ENCODE measurements around the gene MAGIX.
A peak's percentile ranks its signal among the peaks of the same experiment; 100 is the strongest.
"Not testable (repeated sequence)": the region's sequence is repeated elsewhere in the genome, so short reads cannot be mapped to it uniquely, and the experiment has no call there.

MAGIX gene

DNA sequence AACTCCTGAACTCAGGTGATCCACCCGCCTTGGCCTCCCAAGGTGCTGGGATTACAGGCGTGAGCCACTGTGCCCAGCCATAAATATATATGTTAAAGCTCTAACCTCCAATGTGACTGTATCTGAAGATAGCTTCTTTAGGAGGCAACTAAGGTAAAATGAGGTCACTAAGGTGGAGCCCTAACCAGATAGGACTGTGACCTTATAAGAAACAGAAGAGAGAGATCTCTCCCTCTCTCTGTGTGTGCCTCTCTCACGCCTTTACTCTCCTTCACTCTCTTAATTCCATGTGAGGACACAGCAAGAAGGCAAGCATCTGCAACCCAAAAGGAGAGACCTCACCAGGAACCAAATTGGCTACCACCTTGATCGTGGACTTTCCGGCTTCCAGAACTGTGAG, 926 bp upstream of the MAGIX start:
- DNase-seq: no peak

DNA sequence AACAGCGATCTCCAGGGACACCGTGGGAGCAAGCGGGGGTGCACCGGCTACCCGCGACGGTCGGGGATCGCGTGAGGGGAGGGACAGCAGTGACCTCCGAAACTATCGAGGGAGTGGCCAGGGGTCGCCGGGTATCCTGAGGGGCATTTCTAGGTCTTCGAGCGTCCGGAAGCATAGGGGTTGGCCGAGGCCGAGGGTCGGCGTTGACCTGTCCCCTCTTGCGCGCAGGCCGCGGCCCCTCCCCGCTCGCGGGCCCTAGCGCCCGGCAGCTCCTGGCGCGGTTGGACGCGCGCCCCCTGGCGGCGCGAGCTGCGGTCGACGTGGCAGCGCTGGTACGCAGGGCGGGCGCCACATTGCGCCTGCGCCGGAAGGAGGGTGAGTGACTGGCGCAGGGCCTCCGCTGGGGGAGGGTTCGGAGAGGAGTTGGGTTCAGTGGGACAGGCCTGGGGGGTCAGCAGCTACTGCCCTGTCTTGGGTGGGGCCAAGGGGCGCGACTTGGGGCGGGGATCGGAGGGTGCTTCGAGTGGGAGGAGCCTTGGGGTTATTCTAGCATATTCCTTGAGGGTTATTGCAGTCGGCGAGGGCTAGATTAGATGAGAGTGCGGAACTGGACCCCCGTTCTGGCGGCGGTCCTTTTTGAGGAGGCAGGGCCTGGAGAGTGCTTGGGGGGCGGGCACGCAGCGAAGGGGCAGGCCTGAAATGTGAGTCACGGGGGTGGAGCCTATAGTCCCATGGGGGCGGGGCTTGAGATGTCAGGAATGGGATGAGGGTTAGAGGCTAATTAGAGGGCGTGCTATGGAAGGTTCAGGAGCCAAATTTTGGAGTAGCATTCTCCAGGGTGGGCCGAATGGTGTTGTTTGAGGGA, 1.2 kb downstream of the MAGIX start:
- DNase-seq: peak; percentile 70 to 91 (median 87)

DNA sequence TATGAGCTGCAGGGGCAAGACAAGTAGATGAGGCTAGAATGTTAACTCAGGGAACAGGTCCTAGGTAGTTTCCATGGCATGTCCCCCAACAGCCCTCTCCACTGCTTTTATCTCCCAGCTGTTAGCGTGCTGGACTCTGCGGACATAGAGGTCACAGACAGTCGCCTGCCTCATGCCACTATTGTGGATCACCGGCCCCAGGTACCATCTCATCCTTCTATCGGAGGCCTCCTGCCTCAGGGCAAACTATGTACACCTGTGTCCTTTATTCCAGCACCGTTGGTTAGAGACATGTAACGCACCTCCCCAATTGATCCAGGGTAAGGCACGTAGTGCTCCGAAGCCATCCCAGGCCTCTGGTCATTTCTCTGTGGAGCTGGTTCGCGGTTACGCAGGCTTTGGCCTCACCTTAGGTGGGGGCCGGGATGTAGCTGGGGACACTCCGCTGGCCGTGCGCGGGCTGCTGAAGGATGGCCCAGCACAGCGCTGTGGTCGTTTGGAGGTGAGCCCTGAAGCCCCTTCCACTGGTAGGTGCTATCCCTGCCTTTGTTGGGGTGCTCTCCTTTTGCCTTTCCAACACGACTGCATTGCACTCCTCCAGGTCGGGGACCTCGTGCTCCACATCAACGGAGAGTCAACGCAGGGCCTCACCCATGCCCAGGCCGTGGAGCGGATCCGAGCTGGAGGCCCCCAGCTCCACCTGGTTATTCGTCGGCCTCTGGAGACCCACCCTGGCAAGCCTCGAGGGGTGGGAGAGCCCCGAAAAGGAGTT, 2.2 kb downstream of the MAGIX start:
- DNase-seq: no peak

DNA sequence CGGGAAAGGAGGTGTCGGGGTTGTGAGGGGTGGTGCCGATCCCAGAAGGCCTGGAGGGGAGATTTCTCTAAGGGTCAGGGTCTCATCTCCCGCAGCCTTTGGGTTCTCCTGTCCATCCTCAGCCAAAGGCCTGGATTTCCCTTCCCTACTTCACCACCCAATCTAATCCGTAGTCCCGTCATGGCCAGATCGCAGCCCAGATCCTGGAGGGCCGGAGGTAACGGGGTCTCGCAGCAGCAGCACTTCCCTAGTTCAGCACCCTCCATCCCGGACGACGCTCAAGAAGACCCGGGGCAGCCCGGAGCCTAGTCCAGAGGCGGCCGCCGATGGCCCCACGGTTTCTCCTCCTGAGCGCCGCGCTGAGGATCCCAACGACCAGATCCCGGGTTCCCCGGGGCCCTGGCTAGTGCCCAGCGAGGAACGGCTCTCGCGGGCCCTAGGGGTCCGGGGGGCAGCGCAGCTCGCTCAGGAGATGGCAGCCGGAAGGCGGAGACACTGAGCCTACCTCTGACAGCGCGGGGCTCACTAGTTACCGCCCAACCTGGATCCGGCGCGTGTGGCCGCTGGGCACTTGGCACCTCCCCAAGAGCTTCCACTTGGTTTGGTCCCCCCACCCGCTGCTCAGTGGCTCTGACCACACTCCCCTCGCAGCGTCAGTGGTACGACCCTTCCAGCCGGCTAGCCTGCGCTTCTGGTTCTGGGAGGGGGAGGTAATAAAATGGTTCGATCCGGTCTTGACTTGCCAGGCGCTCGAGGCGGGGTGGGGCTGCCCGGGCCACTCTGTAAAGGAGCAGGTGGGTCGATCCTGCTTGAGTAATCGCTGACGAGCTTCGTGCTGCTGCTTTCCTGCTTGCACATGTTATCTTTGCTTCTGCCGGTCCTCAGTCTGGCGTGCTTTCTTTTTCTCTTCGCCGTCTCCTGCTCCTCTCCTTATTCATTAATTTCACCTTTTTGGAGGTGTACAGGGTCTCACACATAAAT, 3.6 kb downstream of the MAGIX start:
- peak; percentile 39 to 82 (median 61) for DNase-seq

DNA sequence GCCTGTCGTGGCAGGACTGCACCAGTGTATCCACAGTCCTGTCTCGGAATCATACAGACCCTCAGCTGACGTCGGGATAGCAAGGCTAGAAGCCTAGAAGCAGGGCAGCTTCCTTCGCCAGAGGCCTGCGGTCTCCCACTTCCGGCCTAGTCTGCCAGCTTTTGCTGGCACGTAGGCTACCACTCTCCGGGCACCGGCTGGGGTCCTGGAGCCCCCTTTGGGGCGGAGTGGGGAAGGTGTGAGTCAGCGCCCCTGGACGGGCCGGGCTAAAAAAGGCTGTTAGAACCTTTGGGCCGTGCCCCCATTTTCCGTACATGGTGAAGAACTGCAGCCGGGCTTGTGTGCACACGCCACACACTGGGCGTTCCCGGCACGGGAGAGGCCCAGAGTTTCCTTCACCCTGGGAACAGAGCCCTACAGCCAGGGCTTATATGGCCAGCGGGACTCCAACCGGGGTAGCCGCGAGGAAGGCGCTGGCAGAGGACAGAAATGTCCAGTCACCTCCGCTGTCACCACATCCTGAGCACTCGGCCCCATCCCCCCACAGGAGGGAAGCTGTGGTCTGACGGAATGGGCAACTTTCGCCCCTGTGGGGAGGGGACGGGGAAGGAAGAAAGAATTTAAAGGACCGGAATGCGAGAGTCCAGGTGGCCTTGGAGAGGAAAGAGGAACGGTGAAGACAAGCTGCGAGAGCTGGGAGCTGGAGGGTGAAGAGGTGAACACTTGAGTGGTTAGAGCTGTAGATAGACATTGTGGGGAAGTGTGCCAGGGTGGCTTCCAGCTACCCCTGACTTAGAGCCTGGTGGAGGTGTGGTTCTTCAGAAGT, 4.6 kb downstream of the MAGIX start:
- DNase-seq: no peak

DNA sequence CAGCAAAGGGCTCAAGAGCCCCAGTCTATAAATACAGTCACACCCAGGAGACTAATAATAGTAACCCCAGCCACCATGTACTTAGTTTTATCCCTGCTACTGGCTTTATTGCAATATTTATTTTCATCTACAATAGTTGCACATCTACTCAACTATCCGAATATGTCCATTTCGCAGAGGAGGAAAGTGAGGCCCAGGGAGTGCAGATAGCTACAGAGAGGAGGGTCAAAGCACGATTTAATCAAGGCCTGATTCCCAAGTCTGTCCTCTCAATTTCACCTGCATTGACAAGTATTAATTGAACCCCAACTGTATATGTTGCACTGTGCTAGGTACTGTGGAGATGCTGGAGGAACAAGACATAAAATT, 5.2 kb downstream of the MAGIX start:
- no peak for DNase-seq

DNA sequence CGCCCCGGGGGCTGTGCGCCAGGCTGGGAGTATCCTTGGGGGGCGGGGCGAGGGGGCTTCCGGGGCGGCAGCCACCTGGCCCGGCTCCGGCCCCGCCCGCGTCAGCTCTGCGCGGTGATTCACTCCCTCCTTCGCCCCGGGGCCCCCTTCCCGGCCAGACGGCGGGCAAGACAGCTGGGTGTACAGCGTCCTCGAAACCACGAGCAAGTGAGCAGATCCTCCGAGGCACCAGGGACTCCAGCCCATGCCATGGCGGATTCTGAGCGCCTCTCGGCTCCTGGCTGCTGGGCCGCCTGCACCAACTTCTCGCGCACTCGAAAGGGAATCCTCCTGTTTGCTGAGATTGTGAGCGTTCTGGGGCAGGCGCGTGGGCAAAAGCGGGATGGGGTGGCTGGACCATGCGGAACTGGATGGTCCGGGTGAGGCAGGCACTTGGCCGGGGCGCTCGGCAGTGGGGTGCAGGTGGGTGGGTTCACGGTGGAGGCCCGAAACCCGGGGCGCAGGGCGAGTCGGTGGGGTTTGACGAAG, 9.3 kb downstream of the MAGIX start, which contains the start of gene PLP2:
TSS of gene PLP2 (plus strand) at position 147 of the 528 bp plus-strand sequence. CDS start at position 250, 103 bp downstream.
- DNase-seq: peak in 2 of 3 experiments; percentile 56 to 60

DNA sequence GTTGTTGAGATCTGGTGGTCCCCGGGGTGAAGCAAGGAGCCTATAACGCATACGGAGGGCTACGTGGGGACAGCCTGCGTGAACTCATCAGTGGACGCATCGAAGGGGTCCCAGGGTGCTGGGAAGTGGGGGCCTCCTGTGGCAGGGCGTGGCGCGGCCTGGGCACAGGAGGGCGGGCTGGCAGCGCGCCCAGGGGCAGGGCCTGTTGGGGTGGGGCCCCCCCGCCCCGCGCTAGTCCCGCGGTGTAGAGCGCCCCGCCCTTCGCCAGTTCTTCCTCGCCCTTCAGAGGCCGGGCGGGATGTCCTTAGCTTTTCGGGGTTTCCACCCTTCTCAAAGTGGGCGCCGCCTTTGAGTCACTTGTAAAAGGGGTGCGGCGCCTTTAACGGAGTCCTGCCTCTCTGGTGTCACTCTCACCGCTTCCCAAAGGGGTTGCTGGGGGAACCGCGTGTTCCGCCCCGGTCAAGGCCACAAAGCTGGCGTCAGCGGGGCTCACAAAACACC, 9.8 kb downstream of the MAGIX start:
- peak; percentile 20 to 79 (median 72) for DNase-seq

DNA sequence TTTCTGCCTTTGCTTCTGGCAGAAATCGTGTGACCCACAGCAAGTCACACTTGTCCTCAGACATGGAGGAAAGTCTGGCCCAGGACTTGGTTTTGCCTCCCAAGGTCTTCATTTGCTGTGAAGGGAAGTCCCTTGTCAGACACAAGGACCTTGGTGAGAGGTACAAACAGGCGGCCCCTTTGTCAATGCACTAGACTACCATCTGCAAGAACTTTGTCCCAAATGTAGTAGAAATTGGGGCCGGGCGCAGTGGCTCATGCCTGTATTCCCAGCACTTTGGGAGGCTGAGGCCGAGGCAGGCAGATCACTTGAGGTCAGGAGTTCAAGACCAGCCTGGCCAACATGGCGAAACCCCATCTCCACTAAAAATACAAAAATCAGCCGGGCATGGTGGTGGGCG, 11.0 kb downstream of the MAGIX start:
- DNase-seq: not testable (repeated sequence)

DNA sequence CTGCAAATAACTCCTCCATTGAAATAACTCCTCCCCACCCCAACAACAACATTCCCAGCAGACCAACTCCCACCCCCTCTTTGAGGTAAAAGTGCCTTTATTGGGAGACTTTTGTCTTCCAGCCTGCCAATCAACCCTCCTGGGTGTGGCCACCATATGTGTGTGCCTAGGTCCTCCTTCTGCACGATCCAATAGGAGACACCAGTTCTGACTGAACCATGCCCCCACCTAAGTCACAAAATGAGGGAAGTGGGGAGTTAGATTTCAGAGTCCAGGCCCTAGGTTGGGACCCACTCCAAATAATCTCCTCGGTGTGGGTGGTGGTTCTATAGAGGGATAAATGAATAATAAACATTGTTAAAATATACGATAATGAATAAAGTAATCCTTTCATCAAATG, 12.2 kb downstream of the MAGIX start:
- DNase-seq: no peak

DNA sequence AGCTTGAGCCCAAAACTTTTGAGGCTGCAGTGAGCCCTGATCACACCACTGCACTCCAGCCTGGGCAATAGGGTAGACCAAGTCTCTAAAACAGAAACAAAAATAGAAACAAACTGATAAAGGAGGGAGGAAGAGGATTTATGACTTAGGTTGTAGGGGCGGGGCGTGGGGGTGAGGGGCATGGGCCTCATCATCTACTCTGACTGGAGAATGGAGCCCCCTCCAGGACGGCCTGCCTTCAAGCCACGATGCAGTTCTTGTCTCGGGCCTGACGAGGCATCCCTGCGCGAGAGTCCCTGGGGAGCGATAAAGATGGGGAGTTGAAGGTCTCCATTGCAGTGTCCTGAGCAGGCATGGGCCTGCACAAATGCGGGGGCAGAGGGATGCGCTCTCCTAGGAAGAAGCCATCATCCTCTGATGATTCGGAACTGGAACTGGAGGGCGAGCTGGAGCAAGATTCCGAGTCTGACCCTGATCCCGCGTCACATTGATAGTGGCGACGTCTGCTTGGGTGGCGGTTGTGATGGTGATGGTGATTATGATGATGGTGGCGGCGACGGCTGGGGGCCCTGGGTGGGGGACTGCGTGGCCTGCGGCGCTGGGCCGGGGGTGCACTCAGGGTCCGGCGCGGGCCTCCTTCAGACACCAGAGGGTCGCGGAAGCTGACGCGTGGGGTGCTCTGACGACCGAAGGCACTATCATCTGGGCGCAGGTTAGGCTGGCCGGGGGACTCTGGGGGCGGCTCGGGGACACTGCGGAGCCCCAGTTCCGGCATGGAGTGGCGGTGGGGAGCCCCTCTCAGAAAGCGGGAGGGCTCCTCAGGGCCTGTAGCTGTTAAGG, 13.1 kb downstream of the MAGIX start:
- DNase-seq: no peak

DNA sequence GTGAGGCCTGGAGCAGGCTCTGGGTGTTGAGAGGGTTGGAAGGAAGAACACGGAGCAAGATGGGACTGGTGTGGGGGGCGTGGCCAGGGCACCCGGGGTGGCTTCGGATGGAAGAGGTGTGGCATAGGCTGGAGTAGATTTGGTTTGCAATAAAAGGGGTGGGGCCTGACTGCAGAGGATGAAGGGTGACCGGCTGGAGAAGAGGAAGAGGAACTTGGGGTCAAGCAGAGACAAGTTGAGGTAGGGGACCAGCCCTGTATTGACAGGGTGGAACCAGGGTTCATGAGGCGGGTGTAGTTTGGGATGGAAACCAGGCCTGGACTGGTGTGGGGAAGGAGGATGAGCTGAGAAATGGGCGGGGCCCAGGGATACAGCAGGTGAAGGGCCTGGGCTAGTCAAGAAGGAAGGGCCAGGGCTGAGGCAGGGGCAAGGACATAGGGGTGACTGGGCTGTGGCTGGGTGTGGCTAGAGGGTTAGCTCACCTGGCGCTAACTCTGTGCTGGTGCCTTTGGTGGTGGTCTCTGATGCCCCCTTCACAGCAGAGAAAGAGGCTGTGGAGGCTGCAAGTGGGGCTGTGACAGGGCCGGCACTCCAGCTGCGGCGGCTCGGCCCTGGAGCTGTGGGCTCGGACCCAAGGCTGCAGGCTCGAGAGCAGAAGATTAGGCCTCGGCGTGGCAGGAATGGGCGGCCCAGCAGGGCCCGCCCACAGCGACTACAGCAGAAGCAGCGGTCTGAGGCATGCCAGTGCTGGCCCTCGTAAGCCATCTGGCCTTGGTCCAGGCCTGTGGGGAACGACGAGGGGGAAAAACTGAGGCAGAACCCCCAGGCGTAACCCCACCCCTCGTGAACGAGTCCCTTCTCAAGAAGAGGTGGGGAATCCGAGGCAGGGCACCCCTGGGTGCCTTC, 14.1 kb downstream of the MAGIX start:
- no peak for DNase-seq

DNA sequence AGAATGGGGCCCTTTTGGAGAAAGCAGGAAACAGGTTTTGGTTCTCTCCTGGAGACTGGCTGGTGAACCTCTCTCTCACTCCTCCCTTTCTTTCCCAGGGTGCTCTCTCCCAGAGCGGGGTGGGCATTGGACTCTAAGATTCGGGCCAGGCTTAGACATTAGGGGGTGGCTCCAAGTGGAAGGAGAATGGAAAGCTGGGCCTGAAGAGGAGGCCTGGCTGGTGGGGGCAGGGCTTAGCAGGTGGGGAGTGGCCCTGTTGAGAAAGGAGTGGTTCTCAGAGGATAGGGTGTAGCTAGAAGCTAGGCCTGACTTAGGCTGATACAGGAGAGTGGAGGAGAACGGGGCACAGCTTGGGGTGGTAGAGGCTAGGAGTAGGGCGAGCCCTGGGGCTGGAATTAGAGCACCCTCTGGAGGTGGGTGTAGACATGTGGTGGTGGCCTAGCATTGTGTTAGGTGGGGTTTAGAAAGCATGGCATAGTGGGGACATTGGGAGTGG, 14.8 kb downstream of the MAGIX start:
- no peak for DNase-seq

DNA sequence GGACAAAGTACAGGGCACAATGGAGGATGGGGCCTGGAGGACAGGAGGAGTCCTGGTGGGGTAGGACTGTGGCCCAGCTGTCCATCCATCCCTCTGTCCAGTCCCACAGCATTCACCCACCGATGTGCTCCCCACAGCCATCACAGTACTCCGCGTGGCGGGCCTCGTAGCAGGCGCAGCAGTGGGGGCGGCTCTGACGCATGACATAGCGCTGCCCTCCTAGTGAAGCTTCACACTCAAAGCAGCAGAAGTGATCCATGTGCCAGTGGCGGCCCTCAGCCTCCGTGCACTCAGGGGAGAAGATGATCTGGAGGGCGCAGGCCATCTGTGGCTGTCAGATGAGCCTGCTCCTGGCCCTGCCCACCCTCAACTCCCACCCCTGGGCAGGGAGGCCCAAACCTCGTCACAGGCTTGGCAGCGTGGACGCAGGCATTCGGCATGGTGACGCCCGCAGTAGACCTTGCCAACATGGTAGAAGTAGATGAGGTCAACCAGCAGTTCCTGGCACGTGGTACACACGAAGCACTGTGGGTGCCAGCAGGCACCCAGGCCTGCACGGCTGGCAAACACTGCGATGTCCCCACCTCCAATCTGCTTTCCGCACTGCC, 15.4 kb downstream of the MAGIX start:
- DNase-seq: no peak

DNA sequence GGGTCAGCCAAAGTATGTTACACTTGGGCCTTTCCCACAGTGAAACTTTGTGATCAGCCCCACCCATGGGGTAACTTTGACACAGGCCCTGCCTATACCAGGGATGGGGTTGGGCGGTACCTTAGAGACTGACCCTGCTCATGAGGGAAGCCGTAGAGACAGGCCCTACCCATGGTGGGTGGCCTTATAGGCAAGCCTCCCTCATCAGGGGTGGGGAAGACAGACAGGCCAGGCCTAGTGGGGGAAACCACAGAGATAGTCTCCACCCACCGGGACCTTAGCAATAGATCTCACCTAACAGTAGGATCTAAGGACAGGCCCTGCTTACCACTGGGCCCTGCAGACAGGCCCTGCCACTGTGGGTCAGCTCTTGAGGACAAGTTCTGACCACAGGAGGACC, 16.0 kb downstream of the MAGIX start:
- no peak for DNase-seq

DNA sequence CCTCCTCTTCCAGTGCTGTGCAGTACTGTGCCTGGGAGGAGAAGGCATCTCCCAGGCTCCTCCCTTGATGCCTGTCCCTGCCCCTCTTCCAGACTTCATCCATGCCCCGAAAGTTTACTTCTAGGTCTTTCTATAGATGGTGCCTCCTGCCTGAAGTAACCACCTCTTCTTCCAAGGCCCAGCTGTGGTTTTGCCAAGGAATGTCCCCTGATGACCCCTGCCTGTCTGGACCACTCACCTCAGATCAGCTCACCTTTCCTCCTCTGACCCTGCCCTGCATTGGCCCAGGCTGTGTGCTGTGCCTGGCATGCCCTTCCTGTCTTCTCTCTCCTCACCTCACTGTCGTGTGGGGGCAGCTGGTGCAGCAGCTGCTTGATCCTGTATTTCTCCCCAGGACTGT, 16.8 kb downstream of the MAGIX start:
- no peak for DNase-seq

DNA sequence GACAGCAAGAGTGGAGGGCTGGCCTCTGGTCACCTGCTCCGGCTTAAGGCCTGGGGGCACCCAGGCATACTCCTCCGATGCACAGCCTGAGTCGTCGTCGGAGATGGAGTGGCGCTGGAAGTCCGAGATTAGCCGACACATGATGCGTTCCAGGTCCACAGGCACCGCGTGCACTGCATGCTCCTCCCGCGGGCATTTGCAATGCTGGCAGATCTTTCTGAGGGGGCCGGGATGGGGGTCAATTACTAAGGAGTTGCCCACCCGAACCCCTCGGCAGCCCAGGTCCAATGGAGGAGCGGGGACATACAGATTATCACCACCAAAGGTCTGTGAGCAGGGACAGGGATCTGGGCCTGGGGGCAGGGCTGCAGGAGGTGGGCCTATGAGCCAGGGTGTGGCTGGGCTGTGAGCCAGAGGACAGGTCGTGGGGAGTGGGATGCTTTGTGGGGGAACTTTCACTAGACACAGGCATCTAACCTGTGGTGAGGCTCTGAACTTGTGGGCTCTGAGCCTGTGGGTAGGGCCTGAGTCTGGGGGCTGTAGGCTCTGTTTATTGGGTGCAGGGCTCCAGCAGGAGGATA, 21.2 kb downstream of the MAGIX start:
- DNase-seq: no peak

All from NCI-H1417 (cell line).